Mesendoderm (in vitro differentiated cells): ENCODE results near the gene COL4A2.
A peak's percentile ranks its signal among the peaks of the same experiment; 100 is the strongest.

ENCODE experiments used
- DNase-seq: peaks from one replicate; pipeline ENCODE4 v3.0.0; 2013
- H2AK5ac ChIP-seq: 2 replicates; pipeline ENCODE4 v1.6.1; 2013; ENCODE audit warnings: low read length, inconsistent platforms
- H2BK120ac ChIP-seq: 2 replicates; pipeline ENCODE4 v1.6.1; 2013; ENCODE audit warnings: low read depth, mild to moderate bottlenecking, low read length, moderate library complexity, mixed read lengths
- H2BK15ac ChIP-seq: replicated peaks from 2 replicates; pipeline ENCODE4 v1.6.1; 2013; ENCODE audit warnings: low read depth, mild to moderate bottlenecking, moderate library complexity
- H2BK5ac ChIP-seq: 2 replicates; pipeline ENCODE4 v1.6.1; 2013; ENCODE audit warnings: low read length, inconsistent platforms
- H3K18ac ChIP-seq: 2 replicates; pipeline ENCODE4 v1.6.1; 2013; ENCODE audit warnings: mild to moderate bottlenecking, low read length, mixed read lengths
- H3K23ac ChIP-seq: one replicate; pipeline ENCODE4 v1.6.1; 2013; ENCODE audit warnings: low read length
- H3K27ac ChIP-seq: 2 replicates; pipeline ENCODE4 v1.5.1; 2013; ENCODE audit warnings: low read depth, mild to moderate bottlenecking, inconsistent platforms, low read length, moderate library complexity
- H3K27me3 ChIP-seq: 2 replicates; pipeline ENCODE4 v1.6.1; 2013; ENCODE audit warnings: low read length, control low read depth, mild to moderate bottlenecking, inconsistent platforms; ENCODE audit not compliant: insufficient read depth, poor library complexity
- H3K36me3 ChIP-seq: 2 replicates; pipeline ENCODE4 v1.6.1; 2013; ENCODE audit warnings: low read length, inconsistent platforms; ENCODE audit not compliant: control insufficient read depth, insufficient read depth
- H3K4ac ChIP-seq: one replicate; pipeline ENCODE4 v1.6.1; 2013; ENCODE audit warnings: low read depth, mild to moderate bottlenecking, low read length, moderate library complexity
- H3K4me1 ChIP-seq: 2 replicates; pipeline ENCODE4 v1.6.1; 2013; ENCODE audit warnings: low read depth, low read length, inconsistent platforms; ENCODE audit not compliant: control insufficient read depth
- H3K4me2 ChIP-seq: 2 replicates; pipeline ENCODE4 v1.6.1; 2013; ENCODE audit warnings: low read length
- H3K4me3 ChIP-seq: 2 replicates; pipeline ENCODE4 v1.5.1; 2013; ENCODE audit warnings: mild to moderate bottlenecking, low read length
- H3K56ac ChIP-seq: one replicate; pipeline ENCODE4 v1.6.1; 2013; ENCODE audit warnings: low read length
- H3K79me1 ChIP-seq: 2 replicates; pipeline ENCODE4 v1.6.1; 2013; ENCODE audit warnings: low read length, inconsistent platforms
- H3K79me2 ChIP-seq: 2 replicates; pipeline ENCODE4 v1.6.1; 2013; ENCODE audit warnings: mild to moderate bottlenecking, low read length; ENCODE audit not compliant: control insufficient read depth, insufficient read depth
- H3K9ac ChIP-seq: 2 replicates; pipeline ENCODE4 v1.6.1; 2013; ENCODE audit warnings: low read length, inconsistent platforms
- H4K5ac ChIP-seq: one replicate; pipeline ENCODE4 v1.6.1; 2013; ENCODE audit warnings: low read length
- H4K8ac ChIP-seq: one replicate; pipeline ENCODE4 v1.6.1; 2013; ENCODE audit warnings: low read depth, mild to moderate bottlenecking, control low read depth, low read length, moderate library complexity
- WGBS: extraction: QIAGEN DNeasy Blood & Tissue Kit; methylation state at CpG from one replicate; pipeline ENCODE4 v1.1.7; 2013; ENCODE audit warnings: low lambda C conversion rate, missing lambda C conversion rate; ENCODE audit not compliant: insufficient coverage; ENCODE audit errors: extremely low coverage; 5-methylcytosine and 5-hydroxymethylcytosine counted together

COL4A2 gene

GRCh38 chr13:110265682-110266430 lies 41.2 kb upstream of the COL4A2 start:
- H2BK120ac ChIP-seq, result no peak overlapping the region
- H3K4me1 ChIP-seq, result peaks cover 15% of the 10 kb centered on the region
- WGBS, result no CpG with 5 or more reads among the region's 38 CpGs
- H3K27me3 ChIP-seq, result no peaks in the 10 kb centered on the region
- no peak overlapping the region for H3K4ac ChIP-seq
- H4K8ac ChIP-seq, result no peak overlapping the region
- no peak overlapping the region for H4K5ac ChIP-seq
- H3K4me3 ChIP-seq, result no peak overlapping the region
- peak overlapping the region; percentile 17 for H3K56ac ChIP-seq
- H3K27ac ChIP-seq, result no peak overlapping the region
- DNase-seq, result peak; percentile 36
- no peak overlapping the region for H2AK5ac ChIP-seq
- no peak overlapping the region for H3K18ac ChIP-seq
- H2BK5ac ChIP-seq, result no peak overlapping the region
- no peak overlapping the region for H3K9ac ChIP-seq
- H3K79me1 ChIP-seq, result peaks cover 16% of the 10 kb centered on the region
- no peaks in the 10 kb centered on the region for H3K79me2 ChIP-seq
- no peak overlapping the region for H2BK15ac ChIP-seq
- no peaks in the 10 kb centered on the region for H3K36me3 ChIP-seq
- no peak overlapping the region for H3K4me2 ChIP-seq
- H3K23ac ChIP-seq, result no peak overlapping the region

DNA sequence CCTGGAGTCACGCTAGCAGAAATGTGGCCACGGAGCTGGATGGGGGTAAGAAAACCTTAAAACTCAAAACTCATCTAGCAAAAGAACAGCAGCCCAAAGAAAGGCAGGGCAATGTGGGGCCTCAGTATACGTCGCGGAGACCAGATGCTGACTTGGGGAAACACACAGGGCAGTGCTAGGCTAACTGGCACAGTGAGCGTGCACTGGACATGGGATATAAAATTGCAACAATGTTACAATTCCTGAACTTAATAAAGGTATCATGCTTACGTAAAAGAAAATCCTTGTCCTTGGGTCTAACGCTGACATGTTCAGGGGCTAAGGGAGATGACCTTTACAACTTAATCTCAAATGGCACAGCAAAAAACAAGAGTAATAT lies 40.7 kb upstream of the COL4A2 start:
- no peak overlapping the region for H3K4me2 ChIP-seq
- H3K79me1 ChIP-seq, result peaks cover 19% of the 10 kb centered on the region
- no peak overlapping the region for H4K8ac ChIP-seq
- no peak overlapping the region for H3K18ac ChIP-seq
- H3K4me1 ChIP-seq, result peaks cover 15% of the 10 kb centered on the region
- no peak overlapping the region for H2BK15ac ChIP-seq
- no peaks in the 10 kb centered on the region for H3K79me2 ChIP-seq
- H3K56ac ChIP-seq, result no peak overlapping the region
- no peak overlapping the region for H3K23ac ChIP-seq
- no peak overlapping the region for H3K4me3 ChIP-seq
- H3K27me3 ChIP-seq, result no peaks in the 10 kb centered on the region
- no peak for DNase-seq
- no peaks in the 10 kb centered on the region for H3K36me3 ChIP-seq
- no peak overlapping the region for H3K27ac ChIP-seq
- no peak overlapping the region for H2AK5ac ChIP-seq
- H2BK120ac ChIP-seq, result no peak overlapping the region
- no peak overlapping the region for H4K5ac ChIP-seq
- no peak overlapping the region for H2BK5ac ChIP-seq
- H3K4ac ChIP-seq, result no peak overlapping the region
- H3K9ac ChIP-seq, result no peak overlapping the region
- WGBS, result no CpG with 5 or more reads among the region's 8 CpGs

- no CpG with 5 or more reads among the region's 10 CpGs for WGBS
- Histone ChIP-seq H4K5ac (no peak overlapping the region), H4K8ac (no peak overlapping the region), H3K4me1 (peaks cover 15% of the 10 kb centered on the region), H3K4me3 (no peak overlapping the region), H2AK5ac (no peak overlapping the region), H2BK15ac (no peak overlapping the region), H3K27me3 (no peaks in the 10 kb centered on the region), H3K4me2 (no peak overlapping the region), H2BK120ac (no peak overlapping the region), H3K36me3 (no peaks in the 10 kb centered on the region), H3K79me1 (peaks cover 19% of the 10 kb centered on the region), H3K23ac (no peak overlapping the region), H3K79me2 (no peaks in the 10 kb centered on the region), H3K56ac (no peak overlapping the region), H2BK5ac (no peak overlapping the region), H3K27ac (no peak overlapping the region), H3K4ac (no peak overlapping the region), H3K9ac (no peak overlapping the region), H3K18ac (no peak overlapping the region)
- DNase-seq, result peak; percentile 64
Measured at GRCh38 chr13:110266983-110267382, 40.1 kb upstream of the COL4A2 start.

DNA sequence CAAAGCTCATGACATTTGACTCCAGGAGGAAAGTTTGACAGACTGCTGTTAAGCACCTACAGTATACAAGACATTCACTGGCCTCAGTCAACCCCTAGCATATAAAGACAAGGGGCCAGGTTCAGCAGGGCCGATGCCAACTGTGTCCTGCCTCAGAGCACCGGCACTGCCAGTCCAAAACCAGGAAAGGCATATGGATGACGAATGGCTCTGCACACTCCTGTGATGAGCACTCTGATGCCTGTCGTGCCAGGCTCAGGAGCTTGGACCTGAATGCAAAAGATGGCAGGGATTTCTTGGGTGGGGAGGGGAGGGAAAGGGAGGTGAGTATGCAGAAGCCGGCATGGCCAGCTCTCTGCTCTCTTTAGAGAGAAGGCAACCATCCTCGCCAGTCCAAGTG lies 39.0 kb upstream of the COL4A2 start:
- no CpG with 5 or more reads among the region's 6 CpGs for WGBS
- DNase-seq, result no peak
- Histone ChIP-seq H3K4me3 (no peak overlapping the region), H2AK5ac (no peak overlapping the region), H3K18ac (no peak overlapping the region), H3K36me3 (no peaks in the 10 kb centered on the region), H3K4me1 (peaks cover 15% of the 10 kb centered on the region), H4K8ac (no peak overlapping the region), H3K79me1 (peaks cover 15% of the 10 kb centered on the region), H2BK5ac (no peak overlapping the region), H3K23ac (no peak overlapping the region), H3K27me3 (no peaks in the 10 kb centered on the region), H3K56ac (no peak overlapping the region), H3K27ac (no peak overlapping the region), H4K5ac (no peak overlapping the region), H2BK15ac (no peak overlapping the region), H3K4me2 (no peak overlapping the region), H3K79me2 (no peaks in the 10 kb centered on the region), H3K4ac (no peak overlapping the region), H3K9ac (no peak overlapping the region), H2BK120ac (no peak overlapping the region)

DNA sequence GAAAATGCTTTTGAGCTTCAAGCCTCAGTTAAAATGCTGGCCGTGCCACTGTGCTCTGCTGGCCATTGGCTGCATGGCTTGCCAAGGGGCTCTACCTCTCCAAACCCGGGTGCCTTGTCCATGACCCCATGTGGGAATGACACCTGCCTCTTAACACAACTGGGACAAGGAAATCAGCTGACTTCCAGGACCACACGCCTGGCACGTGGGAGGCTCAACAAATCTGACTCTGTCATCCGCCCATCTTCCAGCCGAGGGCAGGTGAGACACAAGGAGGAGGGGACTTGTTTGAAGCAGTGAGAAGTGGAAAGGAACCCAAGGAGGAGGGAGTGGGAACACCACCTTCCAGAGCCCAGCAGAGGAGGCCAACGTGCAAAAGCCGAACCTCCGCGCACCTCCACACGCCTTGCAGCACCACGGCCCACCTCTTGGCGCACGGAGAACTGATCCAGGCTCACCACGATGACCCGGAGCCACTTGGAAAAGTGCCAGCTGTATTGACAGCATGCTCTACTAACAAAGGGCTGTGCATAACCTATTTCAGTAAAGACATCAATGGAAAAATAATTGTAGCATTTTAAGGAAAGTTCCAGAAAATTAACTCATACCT lies 38.4 kb upstream of the COL4A2 start:
- no peak overlapping the region for H2AK5ac ChIP-seq
- no peak for DNase-seq
- H2BK5ac ChIP-seq, result no peak overlapping the region
- no peak overlapping the region for H3K4me2 ChIP-seq
- no peak overlapping the region for H4K5ac ChIP-seq
- H3K23ac ChIP-seq, result no peak overlapping the region
- H3K79me1 ChIP-seq, result peaks cover 14% of the 10 kb centered on the region
- no peaks in the 10 kb centered on the region for H3K36me3 ChIP-seq
- no peaks in the 10 kb centered on the region for H3K27me3 ChIP-seq
- H3K4ac ChIP-seq, result no peak overlapping the region
- no peak overlapping the region for H2BK15ac ChIP-seq
- WGBS, result no CpG with 5 or more reads among the region's 16 CpGs
- H3K79me2 ChIP-seq, result no peaks in the 10 kb centered on the region
- no peak overlapping the region for H3K4me3 ChIP-seq
- no peak overlapping the region for H3K56ac ChIP-seq
- no peak overlapping the region for H3K18ac ChIP-seq
- no peak overlapping the region for H3K9ac ChIP-seq
- no peak overlapping the region for H3K27ac ChIP-seq
- no peak overlapping the region for H4K8ac ChIP-seq
- no peak overlapping the region for H2BK120ac ChIP-seq
- peaks cover 15% of the 10 kb centered on the region for H3K4me1 ChIP-seq
